ENCODE measurements around the gene SLC22A14.

GRCh38 chr3:38332201-38332600 is 50.1 kb downstream of the SLC22A14 start:
- TF ChIP-seq POLR2AphosphoS5 (IDR thresholded peaks at IDR 0.05) = no peak
- TF ChIP-seq CTCF (IDR thresholded peaks at IDR 0.05 in 8 of 11, conservative IDR thresholded peaks at IDR 0.05 in 3 of 11) = no peak
- no peak for TF ChIP-seq POLR2A (IDR thresholded peaks at IDR 0.05)

All from spleen (tissue), 7 donors.